Nephron progenitor cell (in vitro differentiated cells): ENCODE measurements around the gene SDHA.
"Not testable (repeated sequence)": the region's sequence is repeated elsewhere in the genome, so short reads cannot be mapped to it uniquely, and the experiment has no call there.

ENCODE experiments used
- DNase-seq: peaks from one replicate; pipeline ENCODE4 v3.0.0; 2021
- H3K27ac Mint-ChIP-seq: 2 replicates; pipeline ENCODE4 v1.8.0; 2021; ENCODE audit warnings: mild to moderate bottlenecking, moderate library complexity, mixed read lengths
- H3K27me3 Mint-ChIP-seq: 2 replicates; pipeline ENCODE4 v1.8.0; 2021; ENCODE audit warnings: mild to moderate bottlenecking, low read depth, mixed read lengths; ENCODE audit not compliant: poor library complexity
- H3K36me3 Mint-ChIP-seq: 2 replicates; pipeline ENCODE4 v1.8.0; 2021; ENCODE audit warnings: low read depth, mixed read lengths
- H3K4me1 Mint-ChIP-seq: 2 replicates; pipeline ENCODE4 v1.8.0; 2021; ENCODE audit warnings: mixed read lengths
- H3K4me3 Mint-ChIP-seq: 2 replicates; pipeline ENCODE4 v1.8.0; 2021; ENCODE audit warnings: mild to moderate bottlenecking, moderate library complexity, mixed read lengths
- H3K9me3 Mint-ChIP-seq: 2 replicates; pipeline ENCODE4 v1.8.0; 2021; ENCODE audit warnings: mild to moderate bottlenecking, moderate library complexity, mixed read lengths
- CTCF ChIP-seq: fragments of 200-600 bp; sonication (generic); IDR thresholded peaks from 2 replicates; pipeline ENCODE4 v1.5.0; 2021; ENCODE audit warnings: antibody characterized with exemption

SDHA gene

GRCh38 chr5:218457-219291, 554 bp downstream of the SDHA start:
- Mint-ChIP-seq H3K27ac (peak overlapping the region; percentile 25), H3K36me3 (peaks cover 20% of the 10 kb centered on the region), H3K9me3 (no peaks in the 10 kb centered on the region), H3K4me1 (peaks cover 56% of the 10 kb centered on the region), H3K27me3 (peaks cover 2% of the 10 kb centered on the region), H3K4me3 (peak overlapping the region; percentile 93)
- peak; percentile 54 for DNase-seq
- TF ChIP-seq CTCF = no peak

DNA sequence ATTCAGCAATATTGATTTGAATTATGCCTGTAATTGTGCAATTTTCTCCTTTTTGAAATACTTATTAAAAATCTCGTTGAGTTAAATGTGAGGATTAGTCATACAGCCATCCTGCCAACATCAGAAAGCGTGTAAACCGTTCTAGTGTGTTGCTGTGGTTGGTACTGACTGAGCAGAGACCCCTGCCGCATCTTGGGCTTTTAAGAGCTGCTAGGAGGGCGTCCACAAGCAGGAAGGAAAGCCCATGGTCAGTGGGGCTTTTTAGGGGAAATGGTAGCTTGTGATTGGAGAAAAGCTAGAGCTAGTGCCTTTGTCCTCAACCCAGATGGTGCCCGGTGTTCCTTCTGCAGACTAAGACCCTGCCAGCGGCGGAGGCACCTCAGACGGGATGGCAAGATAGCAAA, 1.3 kb downstream of the SDHA start:
- TF ChIP-seq CTCF = no peak
- Mint-ChIP-seq H3K4me1 (peaks cover 49% of the 10 kb centered on the region), H3K4me3 (peak overlapping the region; percentile 93), H3K27ac (no peak overlapping the region), H3K27me3 (peaks cover 2% of the 10 kb centered on the region), H3K9me3 (no peaks in the 10 kb centered on the region), H3K36me3 (peaks cover 14% of the 10 kb centered on the region)
- DNase-seq = no peak

- no peak for TF ChIP-seq CTCF
- no peak overlapping the region for H3K27ac Mint-ChIP-seq
- H3K4me3 Mint-ChIP-seq = peak overlapping the region; percentile 93
- no peak for DNase-seq
- peaks cover 46% of the 10 kb centered on the region for H3K4me1 Mint-ChIP-seq
- H3K9me3 Mint-ChIP-seq = no peaks in the 10 kb centered on the region
- H3K27me3 Mint-ChIP-seq = peaks cover 2% of the 10 kb centered on the region
- peaks cover 15% of the 10 kb centered on the region for H3K36me3 Mint-ChIP-seq
Observed at GRCh38 chr5:219991-220390, 1.9 kb downstream of the SDHA start.

GRCh38 chr5:222951-223715, 5.0 kb downstream of the SDHA start:
- not testable (repeated sequence) for DNase-seq, H3K4me3 Mint-ChIP-seq, H3K27me3 Mint-ChIP-seq, H3K9me3 Mint-ChIP-seq, H3K27ac Mint-ChIP-seq
- Mint-ChIP-seq H3K4me1 (peaks cover 28% of the 10 kb centered on the region), H3K36me3 (peaks cover 29% of the 10 kb centered on the region)

DNA sequence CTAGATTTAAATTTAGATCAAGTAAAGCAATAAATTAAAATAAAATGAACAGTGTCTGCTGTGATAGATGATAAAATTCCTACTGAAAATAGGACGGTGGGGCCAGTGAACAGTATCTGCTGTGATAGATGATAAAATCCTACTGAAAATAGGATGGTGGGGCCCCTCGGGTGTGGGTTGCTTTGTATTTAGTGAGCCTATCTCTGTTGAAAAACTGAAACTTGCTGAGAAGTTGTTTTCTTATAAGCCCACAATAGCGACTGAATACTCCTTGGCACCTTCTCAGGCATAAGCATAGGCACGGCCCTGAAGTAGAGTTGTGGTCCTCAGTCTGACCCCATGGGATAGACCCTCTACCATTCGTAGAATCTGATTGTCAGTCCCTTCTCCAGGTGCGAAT, 5.7 kb downstream of the SDHA start:
- no peak for DNase-seq
- H3K4me3 Mint-ChIP-seq = no peak overlapping the region
- peaks cover 33% of the 10 kb centered on the region for H3K36me3 Mint-ChIP-seq
- H3K4me1 Mint-ChIP-seq = peaks cover 28% of the 10 kb centered on the region
- H3K9me3 Mint-ChIP-seq = no peaks in the 10 kb centered on the region
- H3K27me3 Mint-ChIP-seq = peaks cover 2% of the 10 kb centered on the region
- no peak for TF ChIP-seq CTCF
- H3K27ac Mint-ChIP-seq = no peak overlapping the region

DNA sequence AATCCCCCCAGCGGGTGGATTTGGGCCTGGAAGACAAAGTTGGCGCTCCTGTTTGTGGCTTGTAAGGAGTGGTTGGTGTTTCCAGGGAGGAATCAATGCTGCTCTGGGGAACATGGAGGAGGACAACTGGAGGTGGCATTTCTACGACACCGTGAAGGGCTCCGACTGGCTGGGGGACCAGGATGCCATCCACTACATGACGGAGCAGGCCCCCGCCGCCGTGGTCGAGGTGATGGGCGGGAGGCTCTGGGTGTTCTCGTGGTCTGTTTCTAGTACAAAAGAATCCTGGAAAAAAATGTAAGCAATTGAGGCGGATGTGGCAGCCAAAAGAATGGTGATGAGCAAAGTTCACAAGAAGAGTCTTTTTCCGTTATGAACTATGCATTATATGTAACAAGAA, 7.2 kb downstream of the SDHA start:
- H3K27ac Mint-ChIP-seq = no peak overlapping the region
- TF ChIP-seq CTCF = no peak
- no peak for DNase-seq
- peaks cover 2% of the 10 kb centered on the region for H3K27me3 Mint-ChIP-seq
- no peak overlapping the region for H3K4me3 Mint-ChIP-seq
- H3K36me3 Mint-ChIP-seq = peaks cover 40% of the 10 kb centered on the region
- no peaks in the 10 kb centered on the region for H3K9me3 Mint-ChIP-seq
- peaks cover 14% of the 10 kb centered on the region for H3K4me1 Mint-ChIP-seq

GRCh38 chr5:227375-227774, 9.3 kb downstream of the SDHA start:
- not testable (repeated sequence) for H3K4me1 Mint-ChIP-seq, DNase-seq, H3K9me3 Mint-ChIP-seq, H3K4me3 Mint-ChIP-seq, H3K27me3 Mint-ChIP-seq, H3K27ac Mint-ChIP-seq
- H3K36me3 Mint-ChIP-seq = peaks cover 51% of the 10 kb centered on the region
